SKM-1 (cell line): ENCODE data around the gene ATP9B.

Experiments used
- DNase-seq: peaks from one replicate; lab custom pipeline; 2025; ENCODE audit not compliant: unreplicated experiment; lab: John Stamatoyannopoulos, UW

ATP9B gene, protein sequence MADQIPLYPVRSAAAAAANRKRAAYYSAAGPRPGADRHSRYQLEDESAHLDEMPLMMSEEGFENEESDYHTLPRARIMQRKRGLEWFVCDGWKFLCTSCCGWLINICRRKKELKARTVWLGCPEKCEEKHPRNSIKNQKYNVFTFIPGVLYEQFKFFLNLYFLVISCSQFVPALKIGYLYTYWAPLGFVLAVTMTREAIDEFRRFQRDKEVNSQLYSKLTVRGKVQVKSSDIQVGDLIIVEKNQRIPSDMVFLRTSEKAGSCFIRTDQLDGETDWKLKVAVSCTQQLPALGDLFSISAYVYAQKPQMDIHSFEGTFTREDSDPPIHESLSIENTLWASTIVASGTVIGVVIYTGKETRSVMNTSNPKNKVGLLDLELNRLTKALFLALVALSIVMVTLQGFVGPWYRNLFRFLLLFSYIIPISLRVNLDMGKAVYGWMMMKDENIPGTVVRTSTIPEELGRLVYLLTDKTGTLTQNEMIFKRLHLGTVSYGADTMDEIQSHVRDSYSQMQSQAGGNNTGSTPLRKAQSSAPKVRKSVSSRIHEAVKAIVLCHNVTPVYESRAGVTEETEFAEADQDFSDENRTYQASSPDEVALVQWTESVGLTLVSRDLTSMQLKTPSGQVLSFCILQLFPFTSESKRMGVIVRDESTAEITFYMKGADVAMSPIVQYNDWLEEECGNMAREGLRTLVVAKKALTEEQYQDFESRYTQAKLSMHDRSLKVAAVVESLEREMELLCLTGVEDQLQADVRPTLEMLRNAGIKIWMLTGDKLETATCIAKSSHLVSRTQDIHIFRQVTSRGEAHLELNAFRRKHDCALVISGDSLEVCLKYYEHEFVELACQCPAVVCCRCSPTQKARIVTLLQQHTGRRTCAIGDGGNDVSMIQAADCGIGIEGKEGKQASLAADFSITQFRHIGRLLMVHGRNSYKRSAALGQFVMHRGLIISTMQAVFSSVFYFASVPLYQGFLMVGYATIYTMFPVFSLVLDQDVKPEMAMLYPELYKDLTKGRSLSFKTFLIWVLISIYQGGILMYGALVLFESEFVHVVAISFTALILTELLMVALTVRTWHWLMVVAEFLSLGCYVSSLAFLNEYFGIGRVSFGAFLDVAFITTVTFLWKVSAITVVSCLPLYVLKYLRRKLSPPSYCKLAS

DNA sequence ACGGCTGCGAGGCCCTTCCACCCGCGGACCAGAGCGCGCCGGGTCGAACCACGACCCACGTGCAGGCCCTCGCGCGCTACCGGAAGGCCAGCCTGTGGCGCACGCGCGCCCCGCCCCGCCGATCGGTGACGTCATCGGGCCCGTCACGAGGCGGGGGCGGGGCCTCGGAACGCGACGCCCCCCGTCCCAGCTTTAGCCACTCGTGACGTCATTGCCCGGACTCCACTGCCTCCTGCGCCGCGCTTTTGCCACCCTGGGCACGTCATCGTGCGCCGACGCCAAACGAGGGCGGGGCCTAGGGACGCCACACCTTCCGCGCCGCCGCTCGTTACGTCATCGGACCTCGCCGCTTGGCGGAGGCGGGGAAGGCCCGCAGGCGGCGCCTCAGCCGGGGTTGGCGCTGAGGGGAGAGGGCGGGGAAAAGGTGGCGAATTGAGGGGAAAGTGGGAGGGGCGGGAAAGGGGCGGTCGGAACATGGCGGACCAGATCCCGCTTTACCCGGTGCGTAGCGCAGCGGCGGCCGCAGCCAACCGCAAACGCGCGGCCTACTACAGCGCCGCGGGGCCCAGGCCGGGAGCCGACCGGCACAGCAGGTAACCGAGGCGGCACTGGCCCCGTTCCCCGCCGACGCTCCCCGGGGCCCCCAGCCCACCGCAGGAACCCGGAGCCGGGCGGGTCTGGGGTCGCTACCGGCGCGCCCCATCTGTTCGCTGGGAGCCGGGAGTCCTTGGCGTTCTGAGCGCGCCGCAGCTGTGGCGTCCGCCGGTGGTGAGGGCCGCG lies at the start of gene ATP9B:
TSS of gene ATP9B (plus strand) at position 458 of the 780 bp plus-strand sequence. CDS start at position 475, 17 bp downstream.
- DNase-seq = peak; percentile 86

DNA sequence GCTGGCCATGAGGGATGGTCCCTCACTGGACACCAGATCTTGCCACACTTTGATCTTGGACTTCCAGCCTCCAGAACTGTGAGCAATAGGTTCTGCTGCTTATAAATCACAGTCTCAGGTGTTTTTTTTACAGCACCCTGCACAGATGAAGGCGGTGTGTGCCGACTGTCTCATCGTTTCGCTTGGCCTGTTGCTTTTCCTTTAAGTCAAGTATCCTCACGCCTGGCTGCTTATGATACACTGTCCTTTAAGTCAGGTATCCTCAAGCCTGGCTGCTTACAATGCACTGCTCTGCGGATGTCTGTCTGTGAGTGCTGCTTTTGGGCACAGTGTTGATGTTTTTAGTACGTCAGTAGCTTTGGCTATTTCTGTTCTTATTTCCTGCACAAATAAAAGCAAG lies 49.3 kb upstream of the ATP9B start:
- DNase-seq = no peak

DNA sequence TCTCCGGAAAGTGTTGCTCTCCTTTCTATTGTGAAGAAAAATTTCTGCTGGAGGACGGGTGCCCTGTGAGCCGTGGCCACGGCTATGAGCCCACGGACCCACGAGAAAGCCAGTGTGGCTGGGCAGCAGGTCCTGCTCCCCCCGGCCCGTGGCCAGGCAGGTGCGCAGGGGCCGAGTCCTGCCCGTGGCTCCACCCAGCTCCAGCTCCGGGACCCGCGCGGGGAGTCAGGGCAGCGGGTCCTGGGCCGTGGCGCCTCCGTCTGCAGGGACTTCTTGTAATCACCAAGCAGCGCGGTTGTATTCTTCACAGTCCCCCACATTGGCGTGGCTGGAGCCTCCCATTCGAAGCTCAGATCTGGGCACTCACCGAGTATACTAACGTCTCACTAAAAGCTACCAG lies 46.6 kb upstream of the ATP9B start:
- no peak for DNase-seq

DNA sequence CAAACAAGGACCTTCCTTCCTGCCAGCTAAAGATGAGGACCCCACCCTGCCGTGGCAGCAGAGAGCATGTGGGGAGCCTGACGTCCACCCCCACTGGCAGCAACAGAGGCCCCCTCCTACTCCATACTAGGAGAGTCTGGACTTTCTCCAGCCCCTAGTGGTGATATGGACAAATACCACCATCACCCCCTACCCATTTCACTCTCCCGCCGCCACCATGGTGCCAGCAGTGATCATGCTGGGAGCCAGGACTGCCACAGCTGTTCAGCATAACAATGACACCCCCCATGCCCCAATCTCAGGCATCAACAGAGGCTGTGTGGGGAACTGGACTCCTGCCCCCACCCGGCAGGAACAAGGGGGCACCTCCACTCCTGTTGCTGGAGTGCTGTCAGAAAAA lies 42.7 kb upstream of the ATP9B start:
- DNase-seq = no peak

DNA sequence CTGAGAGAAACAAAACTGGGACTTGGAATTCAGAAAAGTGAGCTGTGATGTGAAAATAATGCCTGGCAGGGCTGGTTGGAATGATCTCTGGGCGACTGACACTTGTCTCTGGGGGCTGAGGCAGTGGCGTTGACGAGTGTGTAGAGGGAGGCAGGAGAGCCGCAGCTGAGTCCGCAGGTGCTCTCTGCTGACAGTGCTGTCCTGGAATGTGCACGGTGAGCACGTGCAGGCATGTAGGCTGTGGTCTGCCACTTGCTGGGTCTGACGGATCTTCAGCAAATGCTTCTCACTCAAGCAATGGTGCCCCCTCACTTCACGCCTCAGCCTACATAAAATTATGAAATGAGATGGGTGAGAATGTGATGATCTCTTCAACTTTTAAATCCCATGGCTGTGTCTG lies 38.5 kb upstream of the ATP9B start:
- DNase-seq = no peak

DNA sequence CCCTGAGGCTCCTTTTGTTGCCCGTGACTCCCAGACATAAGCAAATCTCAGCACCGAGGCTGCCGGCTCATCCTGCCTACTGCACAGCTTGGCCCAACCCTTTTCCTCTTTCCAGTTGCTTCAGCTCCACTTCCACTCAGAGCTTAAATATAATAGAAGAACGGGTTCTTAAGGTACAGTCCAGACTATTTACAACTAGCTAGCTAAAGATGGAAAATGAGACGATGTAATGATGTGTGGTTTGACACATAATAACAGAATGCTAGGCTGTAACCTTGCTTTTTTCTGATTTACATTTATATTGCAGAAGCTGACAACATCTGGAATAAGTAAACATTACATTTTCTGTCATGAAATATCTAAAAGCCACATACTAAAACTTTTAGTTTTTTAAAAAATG lies 26.9 kb upstream of the ATP9B start:
- DNase-seq = no peak

DNA sequence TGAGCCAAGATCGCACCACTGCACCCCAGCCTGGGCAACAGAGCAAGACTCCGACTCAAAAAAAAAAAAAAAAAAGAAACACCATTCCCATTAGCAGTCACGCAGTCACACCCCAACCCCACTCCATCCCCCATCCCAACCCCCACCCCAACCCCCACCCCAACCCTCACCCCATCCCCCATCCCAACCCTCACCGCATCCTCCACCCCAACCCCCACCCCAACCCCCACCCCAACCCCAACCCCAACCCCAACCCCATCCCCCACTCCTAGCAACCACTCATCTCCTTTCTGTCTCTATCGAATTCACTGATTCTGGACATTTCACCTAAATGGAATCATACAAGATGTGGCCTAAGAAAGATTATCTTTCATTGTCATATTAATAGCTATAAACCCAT lies 25.9 kb upstream of the ATP9B start:
- DNase-seq = no peak

DNA sequence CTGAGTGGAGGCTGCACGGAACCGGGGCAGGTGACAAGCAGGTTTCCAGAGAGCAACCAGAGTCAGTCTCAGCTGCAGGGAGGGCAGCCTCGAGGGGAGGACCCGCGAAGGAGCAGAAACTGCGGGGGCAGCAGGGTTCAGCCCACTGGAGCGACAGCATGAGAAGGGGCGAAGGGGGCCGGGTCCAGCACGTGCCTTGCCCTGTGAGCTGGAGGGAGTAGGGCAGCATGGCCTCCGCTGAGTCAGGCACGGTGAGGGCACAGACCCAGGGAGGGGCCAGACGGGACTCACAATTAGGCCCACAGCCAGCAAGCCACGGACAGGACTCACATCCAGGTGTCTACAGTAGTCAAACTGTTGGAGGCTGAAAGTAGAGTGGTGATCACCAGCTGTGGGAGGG lies 22.7 kb upstream of the ATP9B start:
- no peak for DNase-seq

DNA sequence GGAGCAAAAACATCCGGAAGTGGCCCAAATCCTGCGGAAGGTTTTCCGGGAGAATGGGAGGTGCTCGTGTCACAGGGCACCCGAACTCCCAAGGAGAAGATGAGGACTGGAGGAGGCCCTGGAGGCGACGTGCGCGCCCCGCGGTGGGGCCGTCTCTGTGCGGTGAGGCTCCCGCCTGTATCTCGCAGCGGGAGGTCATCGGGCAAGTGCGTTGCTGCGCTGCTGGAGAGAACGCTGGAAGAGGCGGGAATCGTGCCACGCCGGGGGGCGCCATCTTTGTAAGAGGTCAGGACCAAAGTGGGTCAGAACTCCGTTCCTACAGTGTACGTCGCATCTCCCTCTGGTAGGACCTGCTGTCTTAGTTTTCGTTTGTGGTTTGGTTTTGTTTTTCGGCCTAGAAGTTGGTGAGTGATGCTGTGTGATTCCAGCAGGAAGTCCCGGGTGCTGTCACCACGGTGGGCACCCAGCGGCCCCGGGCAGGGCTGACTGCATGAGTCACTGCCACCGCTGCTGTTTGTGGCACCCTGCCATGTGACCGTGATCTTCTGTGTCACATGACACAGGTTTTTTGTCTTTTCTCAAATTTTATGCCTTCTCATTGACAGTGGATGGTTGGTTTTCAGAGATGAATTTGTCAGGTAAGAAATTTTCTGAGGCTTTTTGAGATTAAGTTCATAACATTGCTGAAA lies 21.5 kb upstream of the ATP9B start:
- no peak for DNase-seq

DNA sequence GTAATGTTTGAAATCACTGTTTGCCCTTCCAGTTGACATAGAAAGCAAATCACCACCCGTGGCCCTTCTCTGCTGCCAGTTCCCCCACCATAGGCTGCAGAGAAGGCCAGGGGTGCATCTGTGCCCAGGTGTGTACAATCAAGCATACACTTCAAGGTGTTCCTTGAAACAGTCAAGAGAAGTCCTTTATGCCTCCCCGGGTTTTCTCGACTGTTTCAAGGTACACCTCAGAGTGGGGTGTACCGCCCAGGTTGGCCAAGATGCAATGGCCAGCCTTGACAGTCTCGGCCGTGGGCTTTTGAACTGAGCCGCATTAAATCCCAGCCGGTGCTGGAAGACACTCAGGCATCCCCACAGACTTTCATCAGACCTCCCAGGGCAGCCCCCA lies 21.0 kb upstream of the ATP9B start:
- DNase-seq = no peak

DNA sequence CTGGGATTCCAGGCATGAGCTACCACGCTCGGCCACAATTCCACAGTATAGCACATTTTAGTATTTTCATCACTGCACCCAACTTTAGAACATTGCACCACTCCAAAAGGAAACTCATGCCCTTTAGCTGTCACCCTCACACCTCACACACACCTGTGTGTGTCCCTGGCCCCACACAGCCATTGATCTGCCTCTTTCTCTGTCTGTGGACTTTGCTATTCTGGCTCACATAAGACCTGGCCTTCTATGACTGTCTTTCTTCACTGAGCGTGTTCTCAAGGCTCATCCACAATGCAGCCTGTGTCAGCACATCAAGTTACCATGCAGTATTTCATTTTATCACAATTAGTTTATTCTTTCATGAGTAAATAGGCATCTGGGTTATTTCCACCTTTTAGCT lies 19.7 kb upstream of the ATP9B start:
- DNase-seq = no peak

DNA sequence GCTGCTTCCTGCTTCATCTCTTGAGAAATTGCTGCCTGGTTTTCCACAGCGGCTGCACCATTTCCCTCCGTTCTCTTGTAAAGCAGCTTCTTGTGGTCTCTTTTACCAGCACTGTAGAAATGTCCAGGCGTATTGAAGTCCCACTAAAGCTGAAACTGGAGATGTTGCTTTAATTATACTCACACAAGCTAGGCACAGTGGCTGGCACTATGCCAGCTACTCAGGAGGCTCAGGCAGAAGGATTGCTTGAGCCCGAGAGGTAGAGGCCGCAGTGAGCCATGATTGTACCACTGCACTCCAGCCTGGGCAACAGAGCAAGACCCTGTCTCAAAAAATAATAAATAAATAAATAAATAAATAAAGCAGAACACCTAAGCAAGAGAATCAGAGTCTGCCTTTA lies 19.2 kb upstream of the ATP9B start:
- no peak for DNase-seq

DNA sequence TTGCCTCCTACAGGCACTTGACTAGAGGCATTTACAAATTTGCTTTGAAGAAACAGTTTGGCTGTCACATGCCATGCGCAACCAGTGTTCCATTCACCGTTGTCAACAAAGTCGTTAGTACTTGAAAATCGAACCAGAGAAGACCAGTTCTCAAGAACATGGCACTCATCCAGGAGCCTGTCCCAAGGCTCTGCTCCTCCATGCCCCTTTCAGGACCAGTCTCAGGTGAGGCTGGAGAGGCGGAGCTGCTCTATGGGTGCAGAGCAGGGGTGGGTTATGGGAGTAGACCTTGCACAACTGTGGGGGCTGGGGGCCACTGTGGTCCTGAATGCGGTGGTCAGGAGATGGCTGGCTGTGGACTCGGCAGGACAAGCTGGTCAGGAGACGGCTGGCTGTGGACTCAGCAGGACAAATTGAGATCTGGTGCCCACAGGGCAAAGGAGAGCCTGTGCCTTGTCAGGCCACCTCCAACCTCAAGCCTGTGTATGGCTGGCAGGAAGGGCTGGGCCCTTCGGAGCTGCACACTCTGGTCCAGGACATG lies 12.3 kb upstream of the ATP9B start:
- DNase-seq = no peak

DNA sequence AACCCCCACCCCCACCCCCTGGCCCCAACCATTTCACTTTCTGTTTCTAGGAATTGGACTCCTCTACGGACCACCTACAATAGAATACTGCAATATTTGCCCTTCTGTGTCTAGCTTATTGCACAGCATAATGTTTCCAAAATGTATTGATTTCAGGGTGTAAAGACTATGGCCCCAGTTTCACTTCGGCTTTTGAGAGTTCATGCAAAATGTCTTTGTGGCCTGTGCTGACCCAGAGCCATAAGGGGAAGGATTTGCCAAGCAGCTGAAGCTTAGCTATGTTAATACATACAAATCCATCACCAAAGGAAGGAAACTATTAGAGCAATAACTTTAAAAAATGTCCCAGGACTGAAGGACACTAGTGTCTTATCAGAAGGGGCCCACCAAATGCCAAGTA lies 11.2 kb upstream of the ATP9B start:
- no peak for DNase-seq

DNA sequence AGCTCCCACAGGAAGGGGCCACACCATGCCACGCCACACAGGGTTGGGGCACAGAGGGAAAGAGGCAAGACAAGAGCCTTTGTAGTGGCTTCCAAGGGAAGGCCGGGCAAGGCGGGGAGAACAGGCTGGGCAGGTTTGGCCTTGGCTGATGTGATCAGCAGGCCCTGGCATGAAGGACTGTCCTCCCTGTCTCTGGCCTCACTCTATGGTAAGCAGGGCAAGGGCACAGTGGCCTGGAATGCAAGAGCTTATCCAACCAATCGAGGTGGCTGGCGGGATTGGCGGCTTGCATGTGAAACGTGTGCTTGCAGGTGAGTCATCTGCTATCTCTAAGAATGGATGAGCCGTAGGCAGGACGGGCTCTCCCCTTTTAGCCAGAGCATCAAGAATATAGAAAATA lies 6.4 kb upstream of the ATP9B start:
- DNase-seq = no peak

DNA sequence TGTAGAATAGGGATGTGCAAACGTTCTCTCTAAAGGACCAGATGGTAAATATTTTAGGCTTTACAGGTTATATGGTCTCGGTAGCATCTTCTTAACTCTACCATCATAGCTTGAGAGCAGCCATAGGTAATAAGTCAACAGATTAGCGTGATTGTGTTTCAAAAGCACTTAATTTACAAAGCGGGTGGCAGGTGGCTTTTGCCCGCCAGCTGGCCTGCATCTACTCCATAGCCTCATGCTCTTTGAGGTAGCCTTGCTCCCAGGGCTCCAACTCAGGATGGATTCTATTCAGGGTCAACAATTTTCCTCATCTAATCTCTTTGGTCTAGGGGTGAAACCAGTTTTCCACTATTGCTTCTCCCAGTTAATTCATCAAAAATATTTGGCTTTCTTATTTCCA lies 5.0 kb upstream of the ATP9B start:
- DNase-seq = no peak

DNA sequence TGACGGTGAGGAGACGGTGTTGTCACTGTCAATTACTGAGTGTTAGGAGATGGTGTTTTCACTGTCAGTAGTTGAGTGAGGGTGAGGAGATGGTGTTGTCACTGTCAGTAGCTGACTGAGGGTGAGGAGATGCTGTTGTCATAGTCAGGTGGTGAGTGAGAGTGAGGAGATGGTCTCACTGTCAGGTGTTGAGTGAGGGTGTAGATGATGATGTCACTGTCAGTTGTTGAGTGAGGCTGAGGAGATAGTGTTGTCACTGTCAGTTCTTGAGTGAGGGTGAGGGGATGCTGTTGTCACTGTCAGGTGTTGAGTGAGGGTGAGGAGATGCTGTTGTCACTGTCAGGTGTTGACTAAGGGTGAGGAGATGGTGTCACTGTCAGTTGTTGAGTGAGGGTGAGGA lies 3.4 kb upstream of the ATP9B start:
- no peak for DNase-seq

DNA sequence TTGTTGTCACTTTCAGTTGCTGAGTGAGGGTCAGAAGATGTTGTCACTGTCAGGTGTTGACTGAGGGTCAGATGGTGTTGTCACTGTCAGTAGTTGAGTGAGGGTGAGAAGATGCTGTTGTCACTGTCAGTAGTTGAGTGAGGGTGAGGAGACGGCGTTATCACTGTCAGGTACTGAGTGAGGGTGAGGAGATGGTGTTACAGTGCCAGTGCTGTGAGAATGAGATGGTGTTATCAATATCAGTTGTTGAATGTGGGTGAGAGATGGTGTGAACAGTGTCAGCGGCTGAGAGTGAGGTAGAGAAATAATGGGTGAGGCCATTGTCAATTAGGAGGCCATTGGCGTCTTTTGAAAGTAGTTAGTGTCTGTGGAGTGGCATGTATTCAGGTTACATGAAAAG lies 1.6 kb upstream of the ATP9B start:
- no peak for DNase-seq

DNA sequence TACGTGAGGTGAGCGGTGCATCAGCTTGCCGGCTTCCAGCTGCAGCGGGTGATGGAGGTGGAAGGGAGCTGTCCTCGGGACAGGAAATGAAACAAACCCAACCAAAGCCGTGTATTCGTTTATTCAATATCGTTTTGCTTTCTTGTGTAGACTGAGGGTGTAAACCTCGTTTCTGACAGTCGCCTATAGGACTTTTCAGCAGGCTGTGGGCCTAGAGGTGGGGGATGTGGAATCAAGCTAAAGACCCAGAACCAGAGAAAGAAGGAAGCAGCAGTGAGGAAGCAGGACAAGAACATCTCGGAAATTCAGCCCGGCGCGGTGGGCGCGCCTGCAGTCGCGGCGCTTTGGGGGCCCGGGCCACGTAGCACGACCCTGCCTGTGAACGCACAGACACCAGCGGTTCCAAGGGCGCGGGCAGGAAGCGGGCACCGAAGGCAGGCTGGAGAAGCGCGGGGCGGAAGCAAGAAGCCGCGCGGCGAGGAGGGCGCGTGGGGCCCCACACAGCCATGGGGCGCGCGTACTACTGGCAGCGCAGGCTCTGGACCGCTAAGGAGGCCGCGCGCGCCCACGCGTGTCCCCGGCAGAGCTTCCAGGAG lies 755 bp upstream of the ATP9B start:
- no peak for DNase-seq

DNA sequence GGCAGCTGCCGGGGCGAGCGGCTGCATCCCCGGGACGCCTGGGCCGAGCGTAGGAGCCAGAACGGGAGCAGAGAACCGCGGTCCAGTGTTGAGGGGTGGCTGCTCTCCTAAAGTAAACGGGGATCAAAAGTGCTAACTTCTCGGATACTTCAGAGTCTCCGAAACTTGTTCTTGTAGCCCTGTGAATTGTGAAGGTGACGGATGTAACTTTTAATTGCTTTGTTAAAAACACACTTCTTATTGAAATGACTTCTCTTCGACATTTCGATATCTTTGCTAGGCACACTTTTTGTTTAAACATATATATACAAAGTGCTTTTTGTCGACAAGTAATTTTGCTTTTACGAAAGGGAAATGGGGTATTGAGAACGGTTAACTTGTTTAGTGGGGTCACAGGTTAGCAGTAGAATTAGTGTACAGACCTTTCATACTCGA lies 540 bp downstream of the ATP9B start:
- DNase-seq = no peak
